HEK293T (cell line): ENCODE data around the gene KIAA1191.

ENCODE experiments used
- CTCF ChIA-PET: fragments of 350-600 bp; formaldehyde crosslinking; extraction: SDS; loops from one replicate; lab custom pipeline; 2021; ENCODE audit warnings: antibody characterized with exemption, inconsistent platforms; lab: Yijun Ruan, JAX
- POLR2A ChIA-PET: fragments of 350-600 bp; formaldehyde crosslinking; extraction: SDS; loops from one replicate; lab custom pipeline; 2020; ENCODE audit warnings: antibody characterized with exemption, inconsistent platforms; lab: Yijun Ruan, JAX
- DNase-seq: peaks from one replicate; pipeline ENCODE4 v3.0.0; 2012; ENCODE audit warnings: mixed read lengths; ENCODE audit errors: extremely low spot score
- ARNT ChIP-seq: fragments of 450-650 bp; IDR thresholded peaks from 2 replicates; pipeline ENCODE4 v1.6.1; 2017; ENCODE audit warnings: mild to moderate bottlenecking
- BHLHE40 ChIP-seq: fragments of 450-650 bp; IDR thresholded peaks from 2 replicates; pipeline ENCODE4 v1.6.1; 2016; ENCODE audit warnings: mild to moderate bottlenecking, moderate library complexity, borderline replicate concordance
- CTBP1 ChIP-seq: fragments of 450-650 bp; IDR thresholded peaks from 2 replicates; pipeline ENCODE4 v1.6.1; 2016; ENCODE audit warnings: borderline replicate concordance
- ELF4 ChIP-seq: fragments of 450-650 bp; IDR thresholded peaks from 2 replicates; pipeline ENCODE4 v1.6.1; 2017; ENCODE audit warnings: antibody characterized with exemption
- FOXA1 ChIP-seq: fragments of 450-650 bp; IDR thresholded peaks from 2 replicates; pipeline ENCODE4 v1.6.1; 2016; ENCODE audit warnings: mild to moderate bottlenecking
- FOXK2 ChIP-seq: fragments of 450-650 bp; IDR thresholded peaks from 2 replicates; pipeline ENCODE4 v1.6.1; 2016; ENCODE audit warnings: mild to moderate bottlenecking
- FOXM1 ChIP-seq: fragments of 450-650 bp; IDR thresholded peaks from 2 replicates; pipeline ENCODE4 v1.6.1; 2017; ENCODE audit warnings: mild to moderate bottlenecking, borderline replicate concordance
- HDGF ChIP-seq: fragments of 450-650 bp; IDR thresholded peaks from 2 replicates; pipeline ENCODE4 v1.6.1; 2017; ENCODE audit warnings: antibody characterized with exemption, borderline replicate concordance
- L3MBTL2 ChIP-seq: fragments of 450-650 bp; conservative IDR thresholded peaks from 2 replicates; pipeline ENCODE4 v1.6.1; 2016; ENCODE audit warnings: mild to moderate bottlenecking
- LEF1 ChIP-seq: fragments of 450-650 bp; IDR thresholded peaks from 2 replicates; pipeline ENCODE4 v1.6.1; 2017; ENCODE audit warnings: mild to moderate bottlenecking, borderline replicate concordance
- NFRKB ChIP-seq: fragments of 450-650 bp; IDR thresholded peaks from 2 replicates; pipeline ENCODE4 v1.6.1; 2016; ENCODE audit warnings: mild to moderate bottlenecking, moderate library complexity
- SP1 ChIP-seq: fragments of 450-650 bp; IDR thresholded peaks from 2 replicates; pipeline ENCODE4 v1.6.1; 2017
- SUZ12 ChIP-seq: fragments of 450-650 bp; IDR thresholded peaks from 2 replicates; pipeline ENCODE4 v1.6.1; 2016; ENCODE audit warnings: mild to moderate bottlenecking
- TARDBP ChIP-seq: fragments of 450-650 bp; IDR thresholded peaks from 2 replicates; pipeline ENCODE4 v1.6.1; 2016
- ZNF384 ChIP-seq: fragments of 450-650 bp; IDR thresholded peaks from 2 replicates; pipeline ENCODE4 v1.6.1; 2016
- TF ChIP-seq, protein P1 (sequence below): fragments of 450-650 bp; IDR thresholded peaks from 2 replicates; pipeline ENCODE4 v1.6.1; 2016

The KIAA1191 gene

GRCh38 chr5:176342766-176343458 lies 18.7 kb downstream of the KIAA1191 start:
- no peak for DNase-seq
- ChIA-PET POLR2A (interaction anchor here (1.1 kb wide), 1 partner anchor 18 kb away, joined by 5 read pairs; the partner anchor contains the start of gene KIAA1191), CTCF (no interaction called here)
- no peak for TF ChIP-seq BHLHE40
- no peak for TF ChIP-seq FOXM1
- TF ChIP-seq, protein P1, sequence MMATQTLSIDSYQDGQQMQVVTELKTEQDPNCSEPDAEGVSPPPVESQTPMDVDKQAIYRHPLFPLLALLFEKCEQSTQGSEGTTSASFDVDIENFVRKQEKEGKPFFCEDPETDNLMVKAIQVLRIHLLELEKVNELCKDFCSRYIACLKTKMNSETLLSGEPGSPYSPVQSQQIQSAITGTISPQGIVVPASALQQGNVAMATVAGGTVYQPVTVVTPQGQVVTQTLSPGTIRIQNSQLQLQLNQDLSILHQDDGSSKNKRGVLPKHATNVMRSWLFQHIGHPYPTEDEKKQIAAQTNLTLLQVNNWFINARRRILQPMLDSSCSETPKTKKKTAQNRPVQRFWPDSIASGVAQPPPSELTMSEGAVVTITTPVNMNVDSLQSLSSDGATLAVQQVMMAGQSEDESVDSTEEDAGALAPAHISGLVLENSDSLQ: peak; percentile 26; the same call in 1 of the 2 replicates
- TF ChIP-seq ELF4: no peak

GRCh38 chr5:176342158-176342483 lies 19.4 kb downstream of the KIAA1191 start:
- no peak for DNase-seq
- ChIA-PET POLR2A (no interaction called here), CTCF (no interaction called here)
- no peak for TF ChIP-seq NFRKB
- no peak for TF ChIP-seq SUZ12
- no peak for TF ChIP-seq CTBP1
- no peak for TF ChIP-seq ELF4
- TF ChIP-seq, protein P1: no peak
- TF ChIP-seq FOXA1: no peak
- TF ChIP-seq TARDBP: no peak
- no peak for TF ChIP-seq HDGF
- TF ChIP-seq L3MBTL2: no peak
- TF ChIP-seq ARNT: no peak
- TF ChIP-seq ZNF384: no peak

GRCh38 chr5:176341325-176342157 lies 20.0 kb downstream of the KIAA1191 start:
- POLR2A ChIA-PET: no interaction called here
- DNase-seq: no peak
- TF ChIP-seq ARNT: no peak
- TF ChIP-seq ELF4: no peak
- no peak for TF ChIP-seq ZNF384
- TF ChIP-seq FOXA1: no peak
- no peak for TF ChIP-seq BHLHE40
- no peak for TF ChIP-seq TARDBP
- TF ChIP-seq, protein P1: no peak
- no peak for TF ChIP-seq SUZ12
- TF ChIP-seq NFRKB: no peak
- no peak for TF ChIP-seq SP1
- no peak for TF ChIP-seq FOXK2
- TF ChIP-seq CTBP1: no peak
- TF ChIP-seq L3MBTL2: no peak
- no peak for TF ChIP-seq HDGF
- no peak for TF ChIP-seq LEF1
- TF ChIP-seq FOXM1: no peak
- CTCF ChIA-PET: no interaction called here

DNA sequence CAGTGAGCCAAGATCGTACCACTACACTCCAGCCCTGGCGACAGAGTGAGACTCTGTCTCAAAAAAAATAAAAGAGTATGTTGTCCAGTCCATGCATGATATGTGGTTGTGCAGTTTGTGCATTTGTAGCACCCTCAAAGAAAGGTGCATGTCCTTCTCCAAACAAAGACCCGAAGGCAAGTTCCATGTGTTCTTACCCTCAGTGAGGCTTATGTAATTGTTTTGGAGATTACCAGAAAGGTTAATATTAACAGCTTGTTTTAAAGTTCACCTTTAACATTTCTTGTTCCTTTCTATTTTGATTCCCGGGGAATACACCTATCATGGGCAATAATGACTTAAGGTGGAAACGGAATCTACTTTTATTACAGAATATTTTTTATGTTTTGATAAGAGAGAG lies 22.3 kb downstream of the KIAA1191 start:
- CTCF ChIA-PET: no interaction called here
- POLR2A ChIA-PET: no interaction called here
- no peak for DNase-seq
- TF ChIP-seq SP1 (no peak), ELF4 (no peak), CTBP1 (no peak), L3MBTL2 (no peak), TARDBP (no peak)
- TF ChIP-seq, protein P1: no peak

DNA sequence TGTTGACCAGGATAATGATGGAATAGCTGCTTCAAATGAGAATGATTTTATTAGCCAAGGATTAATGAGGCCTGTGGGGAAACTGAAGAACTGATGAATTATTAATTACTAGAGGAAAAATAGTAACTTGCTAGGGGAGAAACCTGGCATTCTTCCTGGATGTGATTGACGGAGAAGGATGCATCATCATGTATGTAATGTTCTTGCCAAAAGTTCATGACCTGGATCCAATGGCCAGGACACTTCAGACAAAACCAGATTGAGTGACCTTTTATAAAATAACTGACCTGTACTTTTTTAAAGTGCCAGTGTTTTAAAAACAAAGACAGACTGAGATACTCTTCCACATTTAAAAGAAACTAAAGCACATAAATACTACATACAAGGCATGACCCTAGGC lies 23.7 kb downstream of the KIAA1191 start:
- TF ChIP-seq ZNF384: no peak
- TF ChIP-seq BHLHE40: no peak
- no peak for TF ChIP-seq FOXA1
- no peak for TF ChIP-seq FOXM1
- TF ChIP-seq HDGF: no peak
- no peak for TF ChIP-seq NFRKB
- TF ChIP-seq ELF4: no peak
- no peak for TF ChIP-seq ARNT
- TF ChIP-seq LEF1: no peak
- no peak for TF ChIP-seq SUZ12
- TF ChIP-seq CTBP1: no peak
- no peak for TF ChIP-seq SP1
- TF ChIP-seq, protein P1: no peak
- no peak for TF ChIP-seq TARDBP
- TF ChIP-seq L3MBTL2: no peak
- TF ChIP-seq FOXK2: no peak
- DNase-seq: no peak
- CTCF ChIA-PET: no interaction called here
- POLR2A ChIA-PET: no interaction called here
